NB4 (cell line): ENCODE data around the gene XPO5.

Source experiments
- MAX ChIP-seq: IDR thresholded peaks from 2 replicates; pipeline ENCODE4 v1.6.1; 2011; ENCODE audit warnings: low read depth, low read length
- TF ChIP-seq, protein P1 (sequence below): IDR thresholded peaks from one replicate; pipeline ENCODE4 v1.5.1; 2012; ENCODE audit warnings: low read depth, low read length

GRCh38 chr6:43494766-43495165 lies 81.1 kb downstream of the XPO5 start:
- TF ChIP-seq, protein P1, sequence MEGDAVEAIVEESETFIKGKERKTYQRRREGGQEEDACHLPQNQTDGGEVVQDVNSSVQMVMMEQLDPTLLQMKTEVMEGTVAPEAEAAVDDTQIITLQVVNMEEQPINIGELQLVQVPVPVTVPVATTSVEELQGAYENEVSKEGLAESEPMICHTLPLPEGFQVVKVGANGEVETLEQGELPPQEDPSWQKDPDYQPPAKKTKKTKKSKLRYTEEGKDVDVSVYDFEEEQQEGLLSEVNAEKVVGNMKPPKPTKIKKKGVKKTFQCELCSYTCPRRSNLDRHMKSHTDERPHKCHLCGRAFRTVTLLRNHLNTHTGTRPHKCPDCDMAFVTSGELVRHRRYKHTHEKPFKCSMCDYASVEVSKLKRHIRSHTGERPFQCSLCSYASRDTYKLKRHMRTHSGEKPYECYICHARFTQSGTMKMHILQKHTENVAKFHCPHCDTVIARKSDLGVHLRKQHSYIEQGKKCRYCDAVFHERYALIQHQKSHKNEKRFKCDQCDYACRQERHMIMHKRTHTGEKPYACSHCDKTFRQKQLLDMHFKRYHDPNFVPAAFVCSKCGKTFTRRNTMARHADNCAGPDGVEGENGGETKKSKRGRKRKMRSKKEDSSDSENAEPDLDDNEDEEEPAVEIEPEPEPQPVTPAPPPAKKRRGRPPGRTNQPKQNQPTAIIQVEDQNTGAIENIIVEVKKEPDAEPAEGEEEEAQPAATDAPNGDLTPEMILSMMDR: no peak
- no peak for TF ChIP-seq MAX
